PC-9 (cell line): Measurements from ENCODE around the gene GLS.

ENCODE experiments used
- EZH2 ChIP-seq: fragments of 200-600 bp; sonication (generic); IDR thresholded peaks from 2 replicates; pipeline ENCODE4 v1.8.0; 2017; ENCODE audit warnings: antibody characterized with exemption, low read depth
- TF ChIP-seq, protein P1 (sequence below): fragments of 200-600 bp; sonication (generic); conservative IDR thresholded peaks from 2 replicates; pipeline ENCODE4 v1.6.1; 2017; ENCODE audit warnings: mixed run types, antibody characterized with exemption, mild to moderate bottlenecking, moderate library complexity

DNA sequence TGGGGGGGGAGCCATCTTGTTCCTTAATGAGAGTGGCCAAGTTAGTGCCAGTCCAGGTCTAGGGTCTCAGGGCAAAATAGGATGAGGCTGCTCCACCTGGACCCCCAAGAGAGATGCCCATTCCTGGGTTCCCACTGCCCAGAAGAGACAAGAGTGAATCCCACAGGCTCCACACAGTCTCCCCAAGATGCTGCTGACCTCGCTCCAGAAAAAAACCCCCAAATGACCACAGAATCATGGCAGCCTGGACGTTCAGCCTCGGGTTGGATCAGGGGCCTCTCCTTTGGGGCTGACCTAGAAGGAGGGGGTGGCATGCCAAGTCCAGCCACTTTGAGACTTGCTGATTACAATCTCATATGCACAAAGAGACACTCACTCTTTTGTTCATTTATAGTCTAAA, 108.3 kb downstream of the GLS start:
- TF ChIP-seq, protein P1, sequence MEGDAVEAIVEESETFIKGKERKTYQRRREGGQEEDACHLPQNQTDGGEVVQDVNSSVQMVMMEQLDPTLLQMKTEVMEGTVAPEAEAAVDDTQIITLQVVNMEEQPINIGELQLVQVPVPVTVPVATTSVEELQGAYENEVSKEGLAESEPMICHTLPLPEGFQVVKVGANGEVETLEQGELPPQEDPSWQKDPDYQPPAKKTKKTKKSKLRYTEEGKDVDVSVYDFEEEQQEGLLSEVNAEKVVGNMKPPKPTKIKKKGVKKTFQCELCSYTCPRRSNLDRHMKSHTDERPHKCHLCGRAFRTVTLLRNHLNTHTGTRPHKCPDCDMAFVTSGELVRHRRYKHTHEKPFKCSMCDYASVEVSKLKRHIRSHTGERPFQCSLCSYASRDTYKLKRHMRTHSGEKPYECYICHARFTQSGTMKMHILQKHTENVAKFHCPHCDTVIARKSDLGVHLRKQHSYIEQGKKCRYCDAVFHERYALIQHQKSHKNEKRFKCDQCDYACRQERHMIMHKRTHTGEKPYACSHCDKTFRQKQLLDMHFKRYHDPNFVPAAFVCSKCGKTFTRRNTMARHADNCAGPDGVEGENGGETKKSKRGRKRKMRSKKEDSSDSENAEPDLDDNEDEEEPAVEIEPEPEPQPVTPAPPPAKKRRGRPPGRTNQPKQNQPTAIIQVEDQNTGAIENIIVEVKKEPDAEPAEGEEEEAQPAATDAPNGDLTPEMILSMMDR: no peak
- no peak for TF ChIP-seq EZH2
